Hepatocyte (in vitro differentiated cells): ENCODE results near the gene TCF4.

Source experiments
- EZH2 ChIP-seq: fragments of 200-600 bp; sonication (generic); IDR thresholded peaks from 2 replicates; pipeline ENCODE4 v1.6.1; 2016; ENCODE audit warnings: antibody characterized with exemption, mild to moderate bottlenecking, borderline replicate concordance
- EZH2phosphoT487 ChIP-seq: fragments of 200-600 bp; sonication (generic); IDR thresholded peaks from one replicate; pipeline ENCODE4 v1.6.1; 2018; ENCODE audit warnings: antibody characterized with exemption, mild to moderate bottlenecking, low read depth, moderate library complexity; ENCODE audit not compliant: unreplicated experiment, severe bottlenecking
- TF ChIP-seq, protein P1 (sequence below): fragments of 200-600 bp; sonication (generic); IDR thresholded peaks from 2 replicates; pipeline ENCODE4 v1.5.1; 2016; ENCODE audit warnings: antibody characterized with exemption, mild to moderate bottlenecking; ENCODE audit not compliant: poor library complexity

DNA sequence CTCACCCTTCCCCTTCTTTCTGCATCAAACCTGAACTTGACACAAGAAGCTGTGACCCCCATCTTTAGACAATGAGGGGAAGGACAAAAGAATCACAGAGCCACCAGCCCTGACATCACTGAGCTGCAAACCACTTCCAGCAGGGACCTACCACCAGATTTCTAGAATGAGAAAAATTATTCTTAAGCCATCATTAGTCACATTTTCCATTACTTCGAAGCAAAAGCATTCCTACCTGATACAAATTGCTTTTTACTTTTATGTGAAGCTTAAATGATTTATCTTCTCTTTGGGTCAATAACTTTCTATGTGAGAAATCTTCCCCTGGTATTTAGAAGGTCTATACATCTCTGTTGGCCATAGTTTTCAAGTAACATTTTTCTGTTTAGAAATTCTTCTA is 134.8 kb downstream of the TCF4 start:
- TF ChIP-seq, protein P1, sequence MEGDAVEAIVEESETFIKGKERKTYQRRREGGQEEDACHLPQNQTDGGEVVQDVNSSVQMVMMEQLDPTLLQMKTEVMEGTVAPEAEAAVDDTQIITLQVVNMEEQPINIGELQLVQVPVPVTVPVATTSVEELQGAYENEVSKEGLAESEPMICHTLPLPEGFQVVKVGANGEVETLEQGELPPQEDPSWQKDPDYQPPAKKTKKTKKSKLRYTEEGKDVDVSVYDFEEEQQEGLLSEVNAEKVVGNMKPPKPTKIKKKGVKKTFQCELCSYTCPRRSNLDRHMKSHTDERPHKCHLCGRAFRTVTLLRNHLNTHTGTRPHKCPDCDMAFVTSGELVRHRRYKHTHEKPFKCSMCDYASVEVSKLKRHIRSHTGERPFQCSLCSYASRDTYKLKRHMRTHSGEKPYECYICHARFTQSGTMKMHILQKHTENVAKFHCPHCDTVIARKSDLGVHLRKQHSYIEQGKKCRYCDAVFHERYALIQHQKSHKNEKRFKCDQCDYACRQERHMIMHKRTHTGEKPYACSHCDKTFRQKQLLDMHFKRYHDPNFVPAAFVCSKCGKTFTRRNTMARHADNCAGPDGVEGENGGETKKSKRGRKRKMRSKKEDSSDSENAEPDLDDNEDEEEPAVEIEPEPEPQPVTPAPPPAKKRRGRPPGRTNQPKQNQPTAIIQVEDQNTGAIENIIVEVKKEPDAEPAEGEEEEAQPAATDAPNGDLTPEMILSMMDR, result no peak
- no peak for TF ChIP-seq EZH2phosphoT487
- TF ChIP-seq EZH2, result no peak
